GM10248 (cell line): ENCODE data around the gene FOXO1.

ENCODE experiments used
- CTCF ChIA-PET: fragments of 300-600 bp; sonication (Branson Sonifier 250); formaldehyde crosslinking; extraction: SDS; loops from one replicate; lab custom pipeline; 2021; ENCODE audit warnings: antibody characterized with exemption; lab: Yijun Ruan, JAX
- POLR2A ChIA-PET: fragments of 350-650 bp; sonication (Branson Sonifier 250); formaldehyde crosslinking; extraction: SDS; loops from one replicate; lab custom pipeline; 2020; ENCODE audit warnings: antibody characterized with exemption; lab: Yijun Ruan, JAX
- DNase-seq: peaks from one replicate; pipeline ENCODE4 v3.0.0; 2012; ENCODE audit errors: extremely low spot score
- CTCF ChIP-seq: IDR thresholded peaks from 2 replicates; pipeline ENCODE4 v1.5.1; 2012; ENCODE audit warnings: mild to moderate bottlenecking, low read depth; ENCODE audit errors: extremely low read depth, missing control alignments, control extremely low read depth

The FOXO1 gene

GRCh38 chr13:40540328-40541044 is 126.0 kb downstream of the FOXO1 start:
- DNase-seq = no peak
- POLR2A ChIA-PET = no interaction called here
- no peak for TF ChIP-seq CTCF
- CTCF ChIA-PET = interaction anchor here (0.8 to 1.9 kb wide), 4 partner anchors 10 to 106 kb away, joined by 3 to 5 read pairs (median 4); no protein-coding TSS in a partner anchor

GRCh38 chr13:40539576-40540327 is 126.7 kb downstream of the FOXO1 start:
- no peak for TF ChIP-seq CTCF
- POLR2A ChIA-PET = no interaction called here
- CTCF ChIA-PET = interaction anchor here (1.9 kb wide), 1 partner anchor 16 kb away, joined by 5 read pairs; no protein-coding TSS in a partner anchor
- no peak for DNase-seq

- ChIA-PET POLR2A (no interaction called here), CTCF (interaction anchor here (0.9 to 1.3 kb wide), 3 partner anchors 10 to 468 kb away, joined by 3 to 4 read pairs (median 3); no protein-coding TSS in a partner anchor)
- no peak for TF ChIP-seq CTCF
- DNase-seq = no peak
These were observed 129.1 kb downstream of the FOXO1 start for GRCh38 chr13:40537146-40537895.

- ChIA-PET CTCF (interaction anchor here (0.8 to 1.0 kb wide), 3 partner anchors 11 to 19 kb away, joined by 3 to 4 read pairs (median 3); no protein-coding TSS in a partner anchor), POLR2A (interaction anchor here (0.7 kb wide), 1 partner anchor 65 kb away, joined by 9 read pairs; no protein-coding TSS in a partner anchor)
- no peak for DNase-seq
- TF ChIP-seq CTCF = no peak
These were observed 129.9 kb downstream of the FOXO1 start for GRCh38 chr13:40536443-40537113.

- CTCF ChIA-PET = interaction anchor here (2.0 kb wide), 1 partner anchor 8 kb away, joined by 6 read pairs; no protein-coding TSS in a partner anchor
- no peak for DNase-seq
- POLR2A ChIA-PET = no interaction called here
- TF ChIP-seq CTCF = no peak
These were observed 131.1 kb downstream of the FOXO1 start for GRCh38 chr13:40535345-40535836.

- CTCF ChIA-PET = interaction anchor here (1.6 to 2.0 kb wide), 2 partner anchors 9 to 19 kb away, joined by 3 to 6 read pairs; no protein-coding TSS in a partner anchor
- DNase-seq = no peak
- TF ChIP-seq CTCF = no peak
- POLR2A ChIA-PET = no interaction called here
These were observed 132.0 kb downstream of the FOXO1 start for GRCh38 chr13:40534456-40534855.
